ENCODE measurements around the gene NGF.

Gene NGF

DNA sequence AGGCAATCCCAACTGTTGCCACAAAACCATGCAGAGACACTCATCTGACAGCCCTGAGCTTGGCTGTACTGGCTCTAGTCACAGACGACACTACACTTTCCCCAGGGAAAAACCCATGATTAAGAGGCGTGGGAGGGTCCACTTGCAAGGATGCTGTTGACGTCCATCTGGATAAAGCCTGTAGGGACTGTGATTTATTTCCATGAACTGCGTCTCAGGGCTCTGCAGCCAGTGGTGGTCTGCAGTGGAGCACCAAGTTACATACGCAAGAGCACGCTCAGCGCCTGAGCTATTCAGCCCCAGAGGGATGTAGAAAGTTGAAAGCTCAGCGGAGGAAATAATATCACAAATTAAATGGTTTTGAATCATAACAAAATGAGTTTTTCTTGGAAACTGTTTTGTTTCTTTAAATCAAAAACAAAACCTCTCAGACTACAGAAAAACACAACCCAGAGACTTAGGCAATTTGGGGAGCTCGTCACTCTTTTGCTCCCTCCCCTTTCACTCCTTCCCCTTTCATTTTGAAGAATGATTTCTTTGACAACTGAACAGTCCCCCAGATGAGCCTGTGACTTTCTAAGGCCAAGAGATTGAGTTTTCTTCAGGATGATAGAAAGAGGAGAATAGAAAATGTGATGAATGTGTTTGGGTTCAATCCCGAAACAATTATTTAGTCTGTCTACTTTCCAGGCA, 71.2 kb downstream of the NGF start:
- Mint-ChIP-seq H3K36me3 (ENCODE audit: low read depth) (no peaks in the 10 kb centered on the region), H3K9me3 (no peaks in the 10 kb centered on the region), H3K27me3 (no peaks in the 10 kb centered on the region), H3K27ac (no peak overlapping the region), H3K4me1 (ENCODE audit: low read depth) (no peaks in the 10 kb centered on the region), H3K4me3 (no peak overlapping the region)
- intact Hi-C loops (cut with micrococcal nuclease), result no loop called here

DNA sequence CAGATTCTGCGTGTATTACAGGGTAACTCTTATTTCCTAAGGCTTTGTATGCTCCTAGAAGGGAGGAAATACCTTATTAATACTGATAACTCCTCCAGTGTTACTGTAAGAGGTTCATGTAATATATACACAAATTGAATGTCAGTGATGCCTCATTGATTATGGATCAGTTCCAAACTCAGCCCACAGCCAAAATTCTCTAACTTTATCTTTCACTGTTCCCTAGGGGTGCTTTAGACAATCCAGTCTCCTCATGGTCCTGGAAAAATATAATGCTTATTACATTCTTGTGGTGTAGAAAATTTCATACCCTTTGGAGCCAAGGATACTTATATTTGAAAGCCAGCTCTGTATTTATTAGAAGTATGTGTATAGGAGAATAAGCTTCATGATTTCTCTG, 73.0 kb downstream of the NGF start:
- Mint-ChIP-seq H3K4me3 (no peak overlapping the region), H3K4me1 (ENCODE audit: low read depth) (no peaks in the 10 kb centered on the region), H3K9me3 (no peaks in the 10 kb centered on the region), H3K36me3 (ENCODE audit: low read depth) (no peaks in the 10 kb centered on the region), H3K27me3 (no peaks in the 10 kb centered on the region), H3K27ac (no peak overlapping the region)
- intact Hi-C loops (cut with micrococcal nuclease), result no loop called here

DNA sequence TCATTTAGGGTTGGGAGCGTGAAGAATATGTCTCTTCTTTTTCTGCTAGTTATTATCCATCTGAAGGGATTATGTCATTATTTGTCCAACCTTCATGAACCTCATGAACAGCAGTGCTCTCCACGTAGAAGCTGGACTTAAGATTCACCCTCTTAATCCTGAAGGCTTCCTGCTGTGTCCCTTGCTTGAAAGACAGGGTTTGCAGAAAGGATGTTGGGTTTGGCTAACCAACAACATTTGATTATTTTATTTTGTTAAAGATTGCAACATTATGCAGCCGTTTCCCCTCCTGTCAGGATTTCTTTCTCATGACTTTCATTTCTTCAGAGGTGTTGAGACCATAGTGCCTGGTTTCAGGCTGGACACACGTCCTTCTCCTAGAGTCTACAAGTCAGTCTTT, 75.2 kb downstream of the NGF start:
- no peaks in the 10 kb centered on the region for H3K36me3 Mint-ChIP-seq (ENCODE audit: low read depth)
- H3K9me3 Mint-ChIP-seq, result peaks cover 12% of the 10 kb centered on the region
- no peaks in the 10 kb centered on the region for H3K27me3 Mint-ChIP-seq
- H3K4me1 Mint-ChIP-seq (ENCODE audit: low read depth), result no peaks in the 10 kb centered on the region
- intact Hi-C loops (cut with micrococcal nuclease), result no loop called here
- H3K4me3 Mint-ChIP-seq, result no peak overlapping the region
- no peak overlapping the region for H3K27ac Mint-ChIP-seq

DNA sequence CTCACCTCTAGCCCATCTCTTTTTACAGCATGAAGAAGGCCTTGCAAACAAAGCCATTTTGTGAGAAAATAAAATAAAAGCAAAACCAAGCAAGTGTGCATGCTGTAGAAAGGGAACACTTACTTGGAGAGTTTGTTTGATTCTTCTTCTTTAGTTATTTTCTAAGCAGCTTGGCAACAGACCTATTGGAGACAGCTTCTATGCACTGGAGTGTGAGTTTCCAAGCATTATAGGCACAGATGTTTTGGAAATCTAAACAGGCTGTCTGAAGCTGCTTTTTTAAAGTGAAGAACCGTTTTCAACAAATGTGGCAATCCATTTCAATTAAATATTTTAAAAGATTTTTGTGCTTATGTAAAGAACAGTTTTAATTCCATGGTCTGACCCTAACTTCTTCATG, 76.6 kb downstream of the NGF start:
- H3K36me3 Mint-ChIP-seq (ENCODE audit: low read depth), result no peaks in the 10 kb centered on the region

DNA sequence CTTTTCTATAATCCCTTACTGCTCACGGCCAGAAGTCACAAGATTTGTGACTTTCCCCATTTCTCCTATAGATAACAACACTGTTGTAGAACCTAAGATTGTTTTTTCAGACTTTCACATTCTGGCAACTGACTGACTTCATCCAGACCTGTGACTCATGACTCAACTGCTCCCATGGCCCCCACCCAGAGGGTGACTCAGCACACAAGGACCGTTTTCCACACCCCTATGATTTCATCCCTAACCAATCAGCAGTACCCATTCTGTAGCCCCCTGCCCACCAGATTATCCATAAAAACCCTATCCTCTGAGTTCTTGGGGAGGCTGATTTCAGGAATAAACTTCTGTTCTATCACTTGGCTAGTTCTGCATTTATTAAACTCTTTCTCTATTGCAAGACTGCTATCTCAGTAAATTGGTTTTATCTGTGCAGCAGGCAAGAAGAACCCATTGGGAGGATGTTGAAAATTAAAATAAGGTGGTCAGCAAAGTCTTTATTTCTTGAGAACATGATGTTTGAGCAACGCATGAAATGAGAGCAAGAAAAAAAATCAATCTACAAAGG, 79.7 kb downstream of the NGF start:
- H3K27ac Mint-ChIP-seq, result no peak overlapping the region
- no peak overlapping the region for H3K4me3 Mint-ChIP-seq
- no peaks in the 10 kb centered on the region for H3K4me1 Mint-ChIP-seq (ENCODE audit: low read depth)
- H3K27me3 Mint-ChIP-seq, result no peaks in the 10 kb centered on the region
- H3K9me3 Mint-ChIP-seq, result peaks cover 17% of the 10 kb centered on the region
- no peaks in the 10 kb centered on the region for H3K36me3 Mint-ChIP-seq (ENCODE audit: low read depth)
- intact Hi-C loops (cut with micrococcal nuclease), result no loop called here

More for the DNA sequence above, 76.6 kb downstream of the NGF start:
- Mint-ChIP-seq H3K27ac (no peak overlapping the region), H3K9me3 (peaks cover 17% of the 10 kb centered on the region), H3K4me3 (no peak overlapping the region), H3K27me3 (no peaks in the 10 kb centered on the region), H3K4me1 (ENCODE audit: low read depth) (no peaks in the 10 kb centered on the region)
- intact Hi-C loops (cut with micrococcal nuclease), result no loop called here

DNA sequence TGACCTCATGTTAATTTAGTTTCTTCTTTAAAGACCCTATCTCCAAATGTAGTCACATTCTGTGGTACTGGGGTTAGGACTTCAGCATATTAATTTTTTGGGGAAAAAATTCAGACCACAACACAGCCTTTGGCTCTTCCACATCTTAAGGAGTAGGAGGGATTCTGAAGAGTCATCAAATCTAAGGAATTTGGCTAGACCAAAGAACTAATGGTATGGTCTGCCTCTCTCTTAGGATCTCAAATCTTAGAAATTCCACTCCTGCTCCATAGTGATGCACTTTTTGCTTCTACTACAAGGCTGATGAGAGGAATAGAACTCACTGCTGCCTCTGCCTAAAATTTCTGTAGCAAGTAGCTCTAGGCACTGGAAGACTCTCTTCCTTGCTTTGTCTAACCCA, 80.5 kb downstream of the NGF start:
- Mint-ChIP-seq H3K36me3 (ENCODE audit: low read depth) (no peaks in the 10 kb centered on the region), H3K27me3 (no peaks in the 10 kb centered on the region), H3K27ac (no peak overlapping the region), H3K9me3 (peaks cover 17% of the 10 kb centered on the region), H3K4me1 (ENCODE audit: low read depth) (no peaks in the 10 kb centered on the region), H3K4me3 (no peak overlapping the region)
- intact Hi-C loops (cut with micrococcal nuclease), result no loop called here

DNA sequence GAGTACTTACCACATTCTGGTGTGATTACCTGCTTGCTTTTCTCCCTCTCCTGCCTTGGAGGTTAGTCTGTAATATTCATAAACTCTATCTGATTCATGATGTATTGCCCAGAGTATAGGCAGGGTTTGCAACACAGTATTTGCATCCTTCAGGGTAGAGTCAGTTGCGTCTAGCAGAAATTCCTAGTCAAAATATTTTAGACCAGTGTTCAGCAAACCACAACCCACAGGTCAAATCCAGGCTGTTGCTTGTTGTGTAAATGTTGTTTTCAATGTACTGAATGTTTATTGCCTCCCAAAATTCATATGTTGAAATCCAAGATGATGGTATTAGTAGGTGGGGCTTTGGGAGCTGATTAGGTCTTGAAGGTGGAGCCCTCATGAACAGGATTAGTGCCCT, 82.9 kb downstream of the NGF start:
- Mint-ChIP-seq H3K9me3 (peaks cover 17% of the 10 kb centered on the region), H3K36me3 (ENCODE audit: low read depth) (no peaks in the 10 kb centered on the region)

DNA sequence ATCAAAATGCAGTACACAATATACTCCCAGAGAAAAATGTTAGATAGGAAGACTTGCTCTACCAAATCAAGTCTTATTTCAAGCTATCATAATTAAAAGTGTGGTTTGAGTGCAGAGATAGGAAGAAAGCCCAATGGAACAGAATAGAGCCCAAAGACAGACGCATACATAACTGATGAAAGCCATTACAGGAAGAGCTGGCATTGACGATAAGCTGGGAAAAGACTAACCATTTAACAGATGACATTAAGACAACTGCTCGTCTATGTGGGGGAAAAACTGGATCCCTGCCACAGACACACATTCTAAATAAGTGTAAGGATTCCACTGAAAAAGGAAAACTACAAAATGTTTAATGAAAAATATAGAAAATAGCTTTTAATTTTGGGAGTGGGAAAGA, 85.5 kb downstream of the NGF start:
- no peak overlapping the region for H3K4me3 Mint-ChIP-seq
- no peaks in the 10 kb centered on the region for H3K36me3 Mint-ChIP-seq (ENCODE audit: low read depth)
- H3K27me3 Mint-ChIP-seq, result no peaks in the 10 kb centered on the region
- H3K4me1 Mint-ChIP-seq (ENCODE audit: low read depth), result no peaks in the 10 kb centered on the region
- intact Hi-C loops (cut with micrococcal nuclease), result no loop called here
- H3K27ac Mint-ChIP-seq, result no peak overlapping the region
- H3K9me3 Mint-ChIP-seq, result peaks cover 2% of the 10 kb centered on the region

More for the DNA sequence above, 82.9 kb downstream of the NGF start:
- Mint-ChIP-seq H3K27ac (no peak overlapping the region), H3K4me1 (ENCODE audit: low read depth) (no peaks in the 10 kb centered on the region), H3K4me3 (no peak overlapping the region), H3K27me3 (no peaks in the 10 kb centered on the region)
- intact Hi-C loops (cut with micrococcal nuclease), result no loop called here

DNA sequence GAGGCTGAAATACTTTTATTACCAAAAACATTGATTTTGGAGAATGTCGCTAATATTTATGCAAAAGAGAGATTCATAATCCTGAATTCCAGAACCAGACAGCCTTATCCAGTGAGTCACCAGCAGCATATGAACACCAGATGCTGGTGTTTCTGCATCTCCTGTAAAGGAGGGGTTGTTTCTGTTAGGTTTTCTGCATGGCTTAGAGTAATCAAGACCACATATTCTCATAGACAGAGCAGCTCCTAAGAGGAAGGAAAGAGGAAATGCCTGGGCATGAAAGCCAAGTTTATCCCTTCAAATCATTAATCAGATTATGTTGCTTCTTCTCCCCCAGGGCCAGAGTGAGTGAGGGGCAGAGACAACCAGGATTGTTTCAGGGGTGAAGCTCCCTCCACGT, 86.2 kb downstream of the NGF start:
- no peak overlapping the region for H3K27ac Mint-ChIP-seq
- H3K4me1 Mint-ChIP-seq (ENCODE audit: low read depth), result no peaks in the 10 kb centered on the region
- H3K9me3 Mint-ChIP-seq, result no peaks in the 10 kb centered on the region
- intact Hi-C loops (cut with micrococcal nuclease), result no loop called here
- no peak overlapping the region for H3K4me3 Mint-ChIP-seq
- H3K27me3 Mint-ChIP-seq, result no peaks in the 10 kb centered on the region
- no peaks in the 10 kb centered on the region for H3K36me3 Mint-ChIP-seq (ENCODE audit: low read depth)

DNA sequence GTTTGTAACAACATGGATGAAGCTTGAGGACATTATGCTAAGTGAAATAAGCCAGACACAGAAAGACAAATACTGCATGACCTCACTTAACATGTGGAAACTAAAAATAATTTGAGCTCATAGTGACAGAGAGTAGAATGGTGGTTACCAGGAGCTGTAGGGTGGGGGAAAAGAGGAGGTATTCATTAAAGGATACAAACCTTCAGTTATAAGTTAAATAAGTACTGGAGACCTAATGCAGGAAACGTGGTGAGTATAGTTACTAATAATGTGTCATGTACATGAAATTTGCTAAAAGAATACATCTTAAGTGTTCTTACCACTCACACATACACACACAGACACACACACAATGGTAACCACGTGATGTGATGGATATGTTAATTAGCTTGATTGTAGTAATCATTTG, 86.7 kb downstream of the NGF start:
- Mint-ChIP-seq H3K4me3 (no peak overlapping the region), H3K27ac (no peak overlapping the region)

DNA sequence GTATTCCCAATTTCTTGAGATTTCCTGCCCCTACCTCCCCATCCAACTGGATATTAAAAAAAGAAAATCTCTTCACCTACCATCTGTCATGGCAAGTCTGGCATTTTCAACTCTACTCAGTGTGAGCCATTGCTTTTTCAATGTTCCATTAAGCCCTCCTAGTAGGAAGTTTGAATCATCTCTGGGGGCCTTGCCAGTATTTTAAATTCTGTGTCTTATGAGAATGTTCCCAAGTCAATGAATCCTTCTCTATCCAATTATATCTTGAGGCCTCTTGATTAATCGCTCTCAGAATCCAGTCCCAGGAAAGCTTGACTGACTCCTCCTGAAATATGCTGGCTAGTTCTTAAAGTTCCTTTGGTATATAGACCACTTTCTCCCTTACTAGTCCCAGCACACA, 91.5 kb downstream of the NGF start:
- no peaks in the 10 kb centered on the region for H3K27me3 Mint-ChIP-seq
- intact Hi-C loops (cut with micrococcal nuclease), result no loop called here

More for the DNA sequence above, 86.7 kb downstream of the NGF start:
- no peaks in the 10 kb centered on the region for H3K4me1 Mint-ChIP-seq (ENCODE audit: low read depth)
- no peaks in the 10 kb centered on the region for H3K9me3 Mint-ChIP-seq
- no peaks in the 10 kb centered on the region for H3K27me3 Mint-ChIP-seq
- intact Hi-C loops (cut with micrococcal nuclease), result no loop called here
- no peaks in the 10 kb centered on the region for H3K36me3 Mint-ChIP-seq (ENCODE audit: low read depth)

DNA sequence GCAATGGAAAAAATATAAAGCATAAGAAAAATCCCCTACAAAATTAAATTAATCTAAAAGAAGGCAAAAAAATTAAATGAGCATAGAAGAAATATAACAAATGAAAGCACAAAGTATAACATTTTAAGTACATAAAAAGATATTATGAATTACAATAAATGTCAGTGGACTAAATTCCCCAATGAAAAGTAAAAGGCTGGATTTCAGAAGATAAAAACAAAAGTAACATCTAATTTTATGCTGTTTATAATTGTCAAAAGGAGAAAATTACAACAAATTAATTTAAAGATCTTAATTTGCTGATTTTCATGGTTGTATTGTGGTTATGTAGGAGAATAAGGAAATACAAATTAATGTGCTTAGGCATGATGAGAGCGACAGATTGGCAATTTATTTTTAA, 92.8 kb downstream of the NGF start:
- H3K4me1 Mint-ChIP-seq (ENCODE audit: low read depth), result no peaks in the 10 kb centered on the region
- intact Hi-C loops (cut with micrococcal nuclease), result no loop called here
- H3K4me3 Mint-ChIP-seq, result no peak overlapping the region
- H3K36me3 Mint-ChIP-seq (ENCODE audit: low read depth), result no peaks in the 10 kb centered on the region
- H3K9me3 Mint-ChIP-seq, result peaks cover 7% of the 10 kb centered on the region
- H3K27me3 Mint-ChIP-seq, result no peaks in the 10 kb centered on the region
- no peak overlapping the region for H3K27ac Mint-ChIP-seq

More for the DNA sequence above, 91.5 kb downstream of the NGF start:
- Mint-ChIP-seq H3K4me3 (no peak overlapping the region), H3K9me3 (peaks cover 7% of the 10 kb centered on the region), H3K36me3 (ENCODE audit: low read depth) (no peaks in the 10 kb centered on the region), H3K4me1 (ENCODE audit: low read depth) (no peaks in the 10 kb centered on the region), H3K27ac (no peak overlapping the region)

DNA sequence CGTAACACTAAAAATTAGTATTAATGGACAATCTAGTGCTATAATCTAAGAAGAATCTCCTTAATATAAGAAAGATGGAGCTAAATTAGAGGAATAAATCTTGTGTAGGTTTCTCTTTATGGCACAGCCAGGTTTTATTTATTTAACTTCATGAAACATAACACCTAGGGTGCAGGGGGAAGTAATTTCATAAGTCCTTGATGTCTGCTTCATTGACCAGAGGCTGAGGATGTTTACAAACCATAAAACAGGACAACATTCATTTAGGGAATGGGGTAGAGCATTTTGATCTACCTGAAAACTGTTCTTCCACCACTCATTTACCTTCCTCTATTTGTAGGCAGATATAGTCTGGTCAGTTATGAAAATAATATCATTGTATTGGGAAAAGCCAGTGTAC, 95.5 kb downstream of the NGF start:
- H3K27ac Mint-ChIP-seq, result no peak overlapping the region
- H3K4me3 Mint-ChIP-seq, result no peak overlapping the region
- intact Hi-C loops (cut with micrococcal nuclease), result no loop called here
- no peaks in the 10 kb centered on the region for H3K27me3 Mint-ChIP-seq
- no peaks in the 10 kb centered on the region for H3K36me3 Mint-ChIP-seq (ENCODE audit: low read depth)
- H3K4me1 Mint-ChIP-seq (ENCODE audit: low read depth), result no peaks in the 10 kb centered on the region
- peaks cover 7% of the 10 kb centered on the region for H3K9me3 Mint-ChIP-seq

DNA sequence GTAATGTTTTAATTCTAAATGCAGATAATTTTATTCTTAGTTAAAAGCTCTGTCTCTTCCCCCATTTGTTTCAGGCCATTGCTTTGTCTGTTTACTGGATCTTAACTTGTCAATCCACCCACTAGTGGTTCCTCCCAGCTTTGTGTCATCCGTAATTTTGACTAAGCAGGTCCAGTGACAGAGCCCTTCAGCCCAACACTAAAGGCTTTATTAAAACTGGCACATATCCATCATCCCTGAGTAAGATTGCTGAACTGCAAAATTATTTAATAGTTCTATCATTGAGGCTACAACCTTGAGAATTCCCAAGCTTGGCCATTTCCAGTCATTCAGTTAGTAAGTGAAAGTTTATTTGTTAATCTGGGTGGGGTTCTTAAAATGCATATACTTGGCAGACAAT, 96.7 kb downstream of the NGF start:
- no peaks in the 10 kb centered on the region for H3K36me3 Mint-ChIP-seq (ENCODE audit: low read depth)
- peaks cover 7% of the 10 kb centered on the region for H3K9me3 Mint-ChIP-seq
- intact Hi-C loops (cut with micrococcal nuclease), result no loop called here
- H3K27me3 Mint-ChIP-seq, result no peaks in the 10 kb centered on the region
- no peaks in the 10 kb centered on the region for H3K4me1 Mint-ChIP-seq (ENCODE audit: low read depth)
- no peak overlapping the region for H3K27ac Mint-ChIP-seq
- no peak overlapping the region for H3K4me3 Mint-ChIP-seq

DNA sequence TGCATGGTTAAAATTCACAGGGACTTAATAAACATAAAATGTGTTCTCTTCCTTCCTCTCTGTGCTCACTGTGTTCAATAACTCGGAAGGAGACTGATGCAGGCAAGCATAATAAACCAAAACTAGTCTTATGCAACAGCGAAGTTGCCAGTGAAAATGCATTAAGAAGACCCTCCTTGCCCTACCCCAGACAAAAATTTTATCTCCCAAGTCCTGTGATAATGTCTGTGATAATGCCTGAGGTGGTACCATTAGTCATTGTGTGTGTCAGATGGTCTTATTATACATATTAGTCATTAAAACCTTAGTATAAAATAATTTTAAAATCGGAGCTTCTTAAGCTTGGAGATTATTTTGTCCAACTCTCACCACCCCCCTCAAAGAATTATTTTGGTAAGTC, 97.8 kb downstream of the NGF start:
- no peaks in the 10 kb centered on the region for H3K36me3 Mint-ChIP-seq (ENCODE audit: low read depth)
- intact Hi-C loops (cut with micrococcal nuclease), result no loop called here
- no peak overlapping the region for H3K27ac Mint-ChIP-seq
- no peaks in the 10 kb centered on the region for H3K27me3 Mint-ChIP-seq
- H3K9me3 Mint-ChIP-seq, result peaks cover 7% of the 10 kb centered on the region
- no peaks in the 10 kb centered on the region for H3K4me1 Mint-ChIP-seq (ENCODE audit: low read depth)
- H3K4me3 Mint-ChIP-seq, result no peak overlapping the region
